HepG2 (cell line): ENCODE measurements around the gene DGCR8. TPM values are rescaled to one million over a fixed set of nuclear protein-coding genes. Genes with fewer than 3 reads are reported as not detected.

ENCODE experiments used
- BCL6 ChIP-seq: IDR thresholded peaks from 2 replicates; pipeline ENCODE4 v1.6.1; 2016; ENCODE audit warnings: missing genetic modification reagents, missing compliant biosample characterization
- HDAC2 ChIP-seq: sonication (generic); formaldehyde crosslinking; IDR thresholded peaks from 2 replicates; pipeline ENCODE4 v1.4.0; 2020; ENCODE audit warnings: missing genetic modification reagents
- HNRNPLL ChIP-seq: fragments of 200-400 bp; formaldehyde crosslinking; IDR thresholded peaks from 2 replicates; pipeline ENCODE4 v1.6.1; 2017; ENCODE audit warnings: mild to moderate bottlenecking, low read depth, low read length; ENCODE audit not compliant: poor library complexity, severe bottlenecking
- KLF12 ChIP-seq: sonication (generic); formaldehyde crosslinking; IDR thresholded peaks from 2 replicates; pipeline ENCODE4 v1.4.0; 2020; ENCODE audit warnings: missing genetic modification reagents, borderline replicate concordance
- MAFG ChIP-seq: sonication (generic); formaldehyde crosslinking; IDR thresholded peaks from 2 replicates; pipeline ENCODE4 v1.5.1; 2020; ENCODE audit warnings: mild to moderate bottlenecking, missing genetic modification reagents
- MXD4 ChIP-seq: IDR thresholded peaks from 2 replicates; pipeline ENCODE4 v1.6.1; 2016; ENCODE audit warnings: mild to moderate bottlenecking, missing biosample characterization, missing genetic modification reagents
- NONO ChIP-seq, 2 experiments: fragments of 450-650 bp in 1 of 2; sonication (generic) in 1 of 2; formaldehyde crosslinking in 1 of 2; IDR thresholded peaks in 1 of 2; conservative IDR thresholded peaks in 1 of 2; 2 replicates each; pipeline versions ENCODE4 v1.6.1 to v1.8.0; 2017 to 2022; ENCODE audit warnings: mild to moderate bottlenecking in 1 of 2, missing genetic modification reagents in 1 of 2, moderate library complexity in 1 of 2
- SNAPC2 ChIP-seq: sonication (generic); formaldehyde crosslinking; IDR thresholded peaks from 2 replicates; pipeline ENCODE4 v1.8.1; 2022; ENCODE audit warnings: mild to moderate bottlenecking, missing genetic modification reagents
- SPEN ChIP-seq: sonication (generic); formaldehyde crosslinking; IDR thresholded peaks from 2 replicates; pipeline ENCODE4 v1.5.1; 2020; ENCODE audit warnings: low read depth, mild to moderate bottlenecking, missing genetic modification reagents
- TBL1XR1 ChIP-seq: fragments of 150-350 bp; IDR thresholded peaks from 2 replicates; pipeline ENCODE4 v1.6.1; 2014; ENCODE audit warnings: borderline replicate concordance, low read length; ENCODE audit not compliant: partially characterized antibody
- ZNF235 ChIP-seq: sonication (generic); formaldehyde crosslinking; IDR thresholded peaks from 2 replicates; pipeline ENCODE4 v1.8.1; 2023; ENCODE audit warnings: mild to moderate bottlenecking, missing genetic modification reagents, borderline replicate concordance
- ZNF292 ChIP-seq: sonication (generic); formaldehyde crosslinking; IDR thresholded peaks from 2 replicates; pipeline ENCODE4 v1.8.1; 2022; ENCODE audit warnings: mild to moderate bottlenecking, low read depth, missing genetic modification reagents, borderline replicate concordance
- ZNF496 ChIP-seq: sonication (generic); formaldehyde crosslinking; IDR thresholded peaks from 2 replicates; pipeline ENCODE4 v1.8.1; 2023; ENCODE audit warnings: mild to moderate bottlenecking, moderate library complexity, missing genetic modification reagents; ENCODE audit not compliant: insufficient replicate concordance
- ZNF775 ChIP-seq: sonication (generic); formaldehyde crosslinking; IDR thresholded peaks from 2 replicates; pipeline ENCODE4 v1.4.0; 2020; ENCODE audit warnings: missing genetic modification reagents, mild to moderate bottlenecking, moderate library complexity, borderline replicate concordance
- ZSCAN31 ChIP-seq: sonication (generic); formaldehyde crosslinking; IDR thresholded peaks from 2 replicates; pipeline ENCODE4 v1.5.0; 2020; ENCODE audit warnings: low read depth, mild to moderate bottlenecking, missing genetic modification reagents
- polyA plus RNA-seq, 8 experiments: library from polyadenylated mRNA; depleted of rRNA in 3 of 8; stranded (reverse) in 7 of 8; unstranded in 1 of 8; fragments of >200 nt; fragmentation: Illumina TruSeq in 4 of 8; extraction: Trizol in 4 of 8; gene quantifications; 2 replicates each; pipeline versions ENCODE4 v1.2.1 to v1.2.3, GENCODE V29; 2011 to 2016; ENCODE audit warnings: low read depth in 4 of 8, missing spikeins in 1 of 8, mixed read lengths in 1 of 8; ENCODE audit not compliant: insufficient read depth in 1 of 8
- total RNA-seq, 5 experiments: library from RNA; depleted of rRNA; stranded (reverse); fragments of >200 nt; fragmentation: Illumina TruSeq; extraction: Trizol; gene quantifications; 2 replicates each; pipeline ENCODE4 v1.2.3, GENCODE V29; 2016; ENCODE audit warnings: low read depth in 1 of 5
- TF ChIP-seq, protein P1 (sequence below), 2 experiments: IDR thresholded peaks; 2 replicates each; pipeline ENCODE4 v1.6.1; 2011 to 2012; ENCODE audit warnings: low read length in 2 of 2, borderline replicate concordance in 1 of 2, low read depth in 1 of 2, mild to moderate bottlenecking in 1 of 2, moderate library complexity in 1 of 2
- TF ChIP-seq, protein P2 (sequence below): IDR thresholded peaks from 2 replicates; pipeline ENCODE4 v1.4.0; 2020; ENCODE audit warnings: mild to moderate bottlenecking, missing genetic modification reagents
- TF ChIP-seq, protein P3 (sequence below): IDR thresholded peaks from 2 replicates; pipeline ENCODE4 v1.6.1; 2016; ENCODE audit warnings: mild to moderate bottlenecking, missing biosample characterization, missing genetic modification reagents
- TF ChIP-seq, protein P4 (sequence below): sonication (generic); formaldehyde crosslinking; IDR thresholded peaks from 2 replicates; pipeline ENCODE4 v1.5.0; 2020; ENCODE audit warnings: mild to moderate bottlenecking, missing genetic modification reagents

The DGCR8 gene
- total and polyA plus RNA-seq, 2 of the 13 experiments (the other 11 are each of a cell fraction or from before 2014, with no cell fraction given): 10.2 to 23.2 TPM

DNA sequence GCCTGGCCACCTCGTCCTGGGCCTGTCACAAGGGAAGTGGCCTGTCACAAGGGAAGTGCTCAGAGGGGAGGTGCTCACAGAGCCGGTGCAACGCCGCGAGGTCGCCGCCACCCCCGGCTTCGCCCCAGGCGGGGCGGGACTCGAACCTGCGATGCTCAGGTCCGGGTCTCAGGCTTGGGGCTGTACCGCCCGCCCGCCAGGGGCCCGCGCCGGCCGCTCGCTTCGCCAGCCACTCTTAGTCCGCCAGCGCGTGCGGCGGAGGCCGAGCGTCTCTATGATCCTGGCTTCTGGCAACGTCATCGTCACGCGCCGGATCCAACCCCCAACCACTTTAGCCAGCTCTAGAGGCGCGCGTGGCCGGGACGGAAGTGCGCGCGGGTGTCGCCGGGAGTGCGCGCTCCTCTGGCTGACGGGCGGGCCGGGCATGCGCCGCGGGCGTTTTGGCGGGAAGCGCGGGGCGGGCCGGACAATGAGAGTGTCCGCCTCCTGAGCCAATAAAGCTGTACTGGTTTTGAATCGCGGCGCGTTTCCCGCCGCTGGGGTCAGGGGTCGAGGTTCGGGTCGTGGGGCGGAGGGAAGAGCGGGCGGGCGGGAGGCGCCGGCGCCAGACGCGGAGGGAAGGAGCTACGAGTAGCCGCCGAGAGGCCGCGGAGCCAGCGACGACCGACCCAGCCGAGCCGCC lies 37.1 kb downstream of the DGCR8 start, which contains the start of gene TRMT2A (continued):
- TF ChIP-seq, protein P1, sequence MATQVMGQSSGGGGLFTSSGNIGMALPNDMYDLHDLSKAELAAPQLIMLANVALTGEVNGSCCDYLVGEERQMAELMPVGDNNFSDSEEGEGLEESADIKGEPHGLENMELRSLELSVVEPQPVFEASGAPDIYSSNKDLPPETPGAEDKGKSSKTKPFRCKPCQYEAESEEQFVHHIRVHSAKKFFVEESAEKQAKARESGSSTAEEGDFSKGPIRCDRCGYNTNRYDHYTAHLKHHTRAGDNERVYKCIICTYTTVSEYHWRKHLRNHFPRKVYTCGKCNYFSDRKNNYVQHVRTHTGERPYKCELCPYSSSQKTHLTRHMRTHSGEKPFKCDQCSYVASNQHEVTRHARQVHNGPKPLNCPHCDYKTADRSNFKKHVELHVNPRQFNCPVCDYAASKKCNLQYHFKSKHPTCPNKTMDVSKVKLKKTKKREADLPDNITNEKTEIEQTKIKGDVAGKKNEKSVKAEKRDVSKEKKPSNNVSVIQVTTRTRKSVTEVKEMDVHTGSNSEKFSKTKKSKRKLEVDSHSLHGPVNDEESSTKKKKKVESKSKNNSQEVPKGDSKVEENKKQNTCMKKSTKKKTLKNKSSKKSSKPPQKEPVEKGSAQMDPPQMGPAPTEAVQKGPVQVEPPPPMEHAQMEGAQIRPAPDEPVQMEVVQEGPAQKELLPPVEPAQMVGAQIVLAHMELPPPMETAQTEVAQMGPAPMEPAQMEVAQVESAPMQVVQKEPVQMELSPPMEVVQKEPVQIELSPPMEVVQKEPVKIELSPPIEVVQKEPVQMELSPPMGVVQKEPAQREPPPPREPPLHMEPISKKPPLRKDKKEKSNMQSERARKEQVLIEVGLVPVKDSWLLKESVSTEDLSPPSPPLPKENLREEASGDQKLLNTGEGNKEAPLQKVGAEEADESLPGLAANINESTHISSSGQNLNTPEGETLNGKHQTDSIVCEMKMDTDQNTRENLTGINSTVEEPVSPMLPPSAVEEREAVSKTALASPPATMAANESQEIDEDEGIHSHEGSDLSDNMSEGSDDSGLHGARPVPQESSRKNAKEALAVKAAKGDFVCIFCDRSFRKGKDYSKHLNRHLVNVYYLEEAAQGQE (IDR thresholded peaks at IDR 0.05; ENCODE audit: borderline replicate concordance in 1 of 2, low read depth in 1 of 2, low read length in 2 of 2): peak in 1 of 2 experiments; percentile 48; a peak in 1 of 4 replicates
- TF ChIP-seq, protein P2, sequence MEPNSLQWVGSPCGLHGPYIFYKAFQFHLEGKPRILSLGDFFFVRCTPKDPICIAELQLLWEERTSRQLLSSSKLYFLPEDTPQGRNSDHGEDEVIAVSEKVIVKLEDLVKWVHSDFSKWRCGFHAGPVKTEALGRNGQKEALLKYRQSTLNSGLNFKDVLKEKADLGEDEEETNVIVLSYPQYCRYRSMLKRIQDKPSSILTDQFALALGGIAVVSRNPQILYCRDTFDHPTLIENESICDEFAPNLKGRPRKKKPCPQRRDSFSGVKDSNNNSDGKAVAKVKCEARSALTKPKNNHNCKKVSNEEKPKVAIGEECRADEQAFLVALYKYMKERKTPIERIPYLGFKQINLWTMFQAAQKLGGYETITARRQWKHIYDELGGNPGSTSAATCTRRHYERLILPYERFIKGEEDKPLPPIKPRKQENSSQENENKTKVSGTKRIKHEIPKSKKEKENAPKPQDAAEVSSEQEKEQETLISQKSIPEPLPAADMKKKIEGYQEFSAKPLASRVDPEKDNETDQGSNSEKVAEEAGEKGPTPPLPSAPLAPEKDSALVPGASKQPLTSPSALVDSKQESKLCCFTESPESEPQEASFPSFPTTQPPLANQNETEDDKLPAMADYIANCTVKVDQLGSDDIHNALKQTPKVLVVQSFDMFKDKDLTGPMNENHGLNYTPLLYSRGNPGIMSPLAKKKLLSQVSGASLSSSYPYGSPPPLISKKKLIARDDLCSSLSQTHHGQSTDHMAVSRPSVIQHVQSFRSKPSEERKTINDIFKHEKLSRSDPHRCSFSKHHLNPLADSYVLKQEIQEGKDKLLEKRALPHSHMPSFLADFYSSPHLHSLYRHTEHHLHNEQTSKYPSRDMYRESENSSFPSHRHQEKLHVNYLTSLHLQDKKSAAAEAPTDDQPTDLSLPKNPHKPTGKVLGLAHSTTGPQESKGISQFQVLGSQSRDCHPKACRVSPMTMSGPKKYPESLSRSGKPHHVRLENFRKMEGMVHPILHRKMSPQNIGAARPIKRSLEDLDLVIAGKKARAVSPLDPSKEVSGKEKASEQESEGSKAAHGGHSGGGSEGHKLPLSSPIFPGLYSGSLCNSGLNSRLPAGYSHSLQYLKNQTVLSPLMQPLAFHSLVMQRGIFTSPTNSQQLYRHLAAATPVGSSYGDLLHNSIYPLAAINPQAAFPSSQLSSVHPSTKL (CRISPR knock-in tag): peak; percentile 70
- no peak for TF ChIP-seq NONO (IDR thresholded peaks at IDR 0.05)
- peak; percentile 96 for TF ChIP-seq NONO (CRISPR knock-in tag; conservative IDR thresholded peaks at IDR 0.05)
- no peak for TF ChIP-seq MAFG
- peak; percentile 60 for TF ChIP-seq TBL1XR1
- no peak for TF ChIP-seq ZNF235 (CRISPR knock-in tag)
- TF ChIP-seq MXD4 (CRISPR knock-in tag): peak; percentile 77; the same call in 1 of the 2 replicates
- TF ChIP-seq HNRNPLL: peak; percentile 59
- TF ChIP-seq, protein P3, sequence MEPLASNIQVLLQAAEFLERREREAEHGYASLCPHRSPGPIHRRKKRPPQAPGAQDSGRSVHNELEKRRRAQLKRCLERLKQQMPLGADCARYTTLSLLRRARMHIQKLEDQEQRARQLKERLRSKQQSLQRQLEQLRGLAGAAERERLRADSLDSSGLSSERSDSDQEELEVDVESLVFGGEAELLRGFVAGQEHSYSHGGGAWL (CRISPR knock-in tag): no peak
- peak; percentile 99 for TF ChIP-seq SPEN
- TF ChIP-seq ZNF496: no peak
- TF ChIP-seq ZNF292 (CRISPR knock-in tag): no peak
- peak; percentile 29; the same call in 1 of the 2 replicates for TF ChIP-seq HDAC2 (CRISPR knock-in tag)
- TF ChIP-seq ZNF775 (CRISPR knock-in tag): no peak
- TF ChIP-seq SNAPC2 (CRISPR knock-in tag): peak; percentile 91
- TF ChIP-seq, protein P4, sequence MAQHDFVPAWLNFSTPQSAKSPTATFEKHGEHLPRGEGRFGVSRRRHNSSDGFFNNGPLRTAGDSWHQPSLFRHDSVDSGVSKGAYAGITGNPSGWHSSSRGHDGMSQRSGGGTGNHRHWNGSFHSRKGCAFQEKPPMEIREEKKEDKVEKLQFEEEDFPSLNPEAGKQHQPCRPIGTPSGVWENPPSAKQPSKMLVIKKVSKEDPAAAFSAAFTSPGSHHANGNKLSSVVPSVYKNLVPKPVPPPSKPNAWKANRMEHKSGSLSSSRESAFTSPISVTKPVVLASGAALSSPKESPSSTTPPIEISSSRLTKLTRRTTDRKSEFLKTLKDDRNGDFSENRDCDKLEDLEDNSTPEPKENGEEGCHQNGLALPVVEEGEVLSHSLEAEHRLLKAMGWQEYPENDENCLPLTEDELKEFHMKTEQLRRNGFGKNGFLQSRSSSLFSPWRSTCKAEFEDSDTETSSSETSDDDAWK (CRISPR knock-in tag): no peak
- TF ChIP-seq KLF12 (CRISPR knock-in tag): peak; percentile 65
- no peak for TF ChIP-seq BCL6 (CRISPR knock-in tag)
- peak; percentile 93 for TF ChIP-seq ZSCAN31 (CRISPR knock-in tag)
